H1 (cell line): ENCODE data around the gene CHST2. TPM values are rescaled to one million over a fixed set of nuclear protein-coding genes. Genes with fewer than 3 reads are reported as not detected.

Experiments
- CTCF ChIA-PET: fragments of 300-600 bp; sonication (Branson Sonifier 250); formaldehyde crosslinking; loops from one replicate; lab custom pipeline; 2021; ENCODE audit not compliant: partially characterized antibody; lab: Charles Lee
- POLR2A ChIA-PET: fragments of 300-600 bp; sonication (Branson Sonifier 250); formaldehyde crosslinking; loops from one replicate; lab custom pipeline; 2021; ENCODE audit warnings: inconsistent platforms; ENCODE audit not compliant: partially characterized antibody; lab: Charles Lee
- DNase-seq, 2 experiments: peaks; one replicate each; pipeline versions ENCODE4 v3.0.0 to v3.0.0-alpha.2; 2010 to 2022; ENCODE audit warnings: low spot score in 2 of 2, low read depth in 1 of 2, mixed read lengths in 1 of 2
- FAIRE-seq: peaks from 2 replicates; lab custom pipeline; 2011; peaks lifted over from hg19 to GRCh38; lab: Jason Lieb, UNC
- H2AFZ ChIP-seq: 2 replicates; pipeline ENCODE4 v1.8.1; 2012; ENCODE audit warnings: low read length, inconsistent platforms
- H2AK5ac ChIP-seq: 2 replicates; pipeline ENCODE4 v1.6.1; 2013; ENCODE audit warnings: low read depth, low read length
- H2BK120ac ChIP-seq: replicated peaks from 2 replicates; pipeline ENCODE3; 2013; ENCODE audit warnings: low read depth, low read length, inconsistent platforms
- H2BK12ac ChIP-seq: 2 replicates; pipeline ENCODE4 v1.6.1; 2013; ENCODE audit warnings: low read depth, low read length
- H2BK15ac ChIP-seq: 2 replicates; pipeline ENCODE4 v1.6.1; 2013; ENCODE audit warnings: low read length
- H2BK20ac ChIP-seq: 2 replicates; pipeline ENCODE4 v1.6.1; 2013; ENCODE audit warnings: low read length
- H2BK5ac ChIP-seq: 2 replicates; pipeline ENCODE4 v1.6.1; 2013; ENCODE audit warnings: low read depth, low read length
- H3K14ac ChIP-seq: 2 replicates; pipeline ENCODE4 v1.6.1; 2013; ENCODE audit warnings: inconsistent platforms; ENCODE audit not compliant: insufficient read length
- H3K18ac ChIP-seq: 2 replicates; pipeline ENCODE4 v1.6.1; 2013; ENCODE audit warnings: low read length; ENCODE audit errors: extremely low read depth
- H3K23ac ChIP-seq: 2 replicates; pipeline ENCODE4 v1.6.1; 2013; ENCODE audit warnings: inconsistent platforms; ENCODE audit not compliant: insufficient read length
- H3K23me2 ChIP-seq: 2 replicates; pipeline ENCODE4 v1.6.1; 2013; ENCODE audit warnings: low read depth, low read length
- H3K27ac ChIP-seq: 2 replicates; pipeline ENCODE4 v1.6.1; 2011; ENCODE audit warnings: low read depth, low read length, inconsistent platforms
- H3K27me3 ChIP-seq, 4 experiments: replicated peaks in 1 of 4; 1 replicate in 1 of 4; 2 replicates in 3 of 4; pipeline versions ENCODE4 v1.6.1 to v1.8.1; 2011 to 2013; ENCODE audit warnings: low read length in 3 of 4, mild to moderate bottlenecking in 3 of 4, inconsistent platforms in 2 of 4, mixed read lengths in 2 of 4, moderate library complexity in 1 of 4; ENCODE audit not compliant: control insufficient read depth in 3 of 4, insufficient read depth in 3 of 4; ENCODE audit errors: extremely low read depth in 1 of 4
- H3K36me3 ChIP-seq, 4 experiments: 2 replicates each; pipeline versions ENCODE4 v1.6.1 to v1.8.1; 2011 to 2013; ENCODE audit warnings: mild to moderate bottlenecking in 4 of 4, low read length in 3 of 4, moderate library complexity in 2 of 4, control low read depth in 1 of 4, inconsistent platforms in 1 of 4; ENCODE audit not compliant: insufficient read depth in 4 of 4, control insufficient read depth in 2 of 4
- H3K4ac ChIP-seq: replicated peaks from 2 replicates; pipeline ENCODE3; 2013; ENCODE audit warnings: low read length, low read depth, mixed read lengths, inconsistent platforms; ENCODE audit not compliant: insufficient read length
- H3K4me1 ChIP-seq, 4 experiments: replicated peaks in 1 of 4; 1 replicate in 1 of 4; 2 replicates in 3 of 4; pipeline versions ENCODE4 v1.6.1 to v1.8.1; 2011 to 2013; ENCODE audit warnings: low read length in 3 of 4, inconsistent platforms in 2 of 4, mixed read lengths in 1 of 4; ENCODE audit not compliant: insufficient read depth in 4 of 4, control insufficient read depth in 3 of 4
- H3K4me2 ChIP-seq, 2 experiments: 2 replicates each; pipeline versions ENCODE4 v1.6.1 to v1.8.1; 2011 to 2013; ENCODE audit warnings: low read depth in 2 of 2, low read length in 2 of 2, control low read depth in 1 of 2, inconsistent platforms in 1 of 2, mild to moderate bottlenecking in 1 of 2; ENCODE audit not compliant: insufficient read depth in 1 of 2
- H3K4me3 ChIP-seq, 4 experiments: fragments of 200-600, 300-600 bp in 1 of 4; sonication (generic), shearing (Covaris generic), sonication (Bioruptor Twin) in 1 of 4; 2 replicates each; pipeline versions ENCODE4 v1.5.1 to v1.8.1; 2011 to 2016; ENCODE audit warnings: low read length in 4 of 4, low read depth in 3 of 4, control low read depth in 2 of 4, inconsistent platforms in 2 of 4, mild to moderate bottlenecking in 2 of 4, mixed read lengths in 1 of 4, moderate library complexity in 1 of 4; ENCODE audit not compliant: insufficient read depth in 2 of 4; ENCODE audit errors: extremely low read depth in 1 of 4
- H3K56ac ChIP-seq: replicated peaks from 2 replicates; pipeline ENCODE3; 2013; ENCODE audit warnings: low read depth, mild to moderate bottlenecking, mixed read lengths, low read length, inconsistent platforms; ENCODE audit not compliant: insufficient read length
- H3K79me1 ChIP-seq: 2 replicates; pipeline ENCODE4 v1.6.1; 2013; ENCODE audit warnings: low read depth, low read length, control low read depth
- H3K79me2 ChIP-seq, 2 experiments: 2 replicates each; pipeline versions ENCODE4 v1.6.1 to v1.8.1; 2012 to 2013; ENCODE audit warnings: low read length in 2 of 2, mild to moderate bottlenecking in 2 of 2, inconsistent platforms in 1 of 2; ENCODE audit not compliant: insufficient read depth in 2 of 2, control insufficient read depth in 1 of 2
- H3K9ac ChIP-seq, 4 experiments: replicated peaks in 1 of 4; 1 replicate in 1 of 4; 2 replicates in 3 of 4; pipeline versions ENCODE4 v1.6.1 to v1.8.1; 2011 to 2013; ENCODE audit warnings: low read depth in 3 of 4, low read length in 3 of 4, control low read depth in 2 of 4, mild to moderate bottlenecking in 2 of 4, moderate library complexity in 2 of 4, inconsistent platforms in 1 of 4; ENCODE audit errors: extremely low read depth in 1 of 4
- H3K9me3 ChIP-seq, 2 experiments: 2 replicates each; pipeline versions ENCODE4 v1.6.1 to v1.8.1; 2012 to 2013; ENCODE audit warnings: mild to moderate bottlenecking in 2 of 2, moderate library complexity in 2 of 2, control low read depth in 1 of 2, inconsistent platforms in 1 of 2, low read depth in 1 of 2, low read length in 1 of 2, mixed read lengths in 1 of 2; ENCODE audit not compliant: insufficient read depth in 2 of 2
- H4K20me1 ChIP-seq, 2 experiments: replicated peaks in 1 of 2; 2 replicates each; pipeline versions ENCODE3 to v1.8.1; 2011 to 2013; ENCODE audit warnings: inconsistent platforms in 2 of 2, low read length in 2 of 2, mild to moderate bottlenecking in 1 of 2; ENCODE audit not compliant: insufficient read depth in 2 of 2, control insufficient read depth in 1 of 2
- H4K5ac ChIP-seq: 2 replicates; pipeline ENCODE4 v1.6.1; 2013; ENCODE audit warnings: low read length, low read depth, mixed read lengths, inconsistent platforms; ENCODE audit not compliant: insufficient read length
- H4K8ac ChIP-seq: 2 replicates; pipeline ENCODE4 v1.8.0; 2013; ENCODE audit warnings: mild to moderate bottlenecking, moderate library complexity, low read length, inconsistent platforms; ENCODE audit not compliant: insufficient read depth; ENCODE audit errors: extremely low read depth
- H4K91ac ChIP-seq: replicated peaks from 2 replicates; pipeline ENCODE3; 2013; ENCODE audit warnings: low read length, mixed read lengths, inconsistent platforms; ENCODE audit not compliant: insufficient read length
- CEBPB ChIP-seq: IDR thresholded peaks from 2 replicates; pipeline ENCODE4 v1.6.1; 2012; ENCODE audit warnings: low read depth, low read length
- EGR1 ChIP-seq: IDR thresholded peaks from 2 replicates; pipeline ENCODE4 v1.6.1; 2011; ENCODE audit warnings: low read depth, low read length, borderline replicate concordance
- HDAC2 ChIP-seq, 2 experiments: fragments of 300-600 bp in 1 of 2; sonication (generic) in 1 of 2; IDR thresholded peaks; 2 replicates each; pipeline ENCODE4 v1.6.1; 2011 to 2012; ENCODE audit warnings: low read depth in 2 of 2, low read length in 2 of 2, mild to moderate bottlenecking in 2 of 2, moderate library complexity in 2 of 2, borderline replicate concordance in 1 of 2, inconsistent platforms in 1 of 2
- MAFK ChIP-seq: IDR thresholded peaks from 2 replicates; pipeline ENCODE4 v1.6.1; 2012; ENCODE audit warnings: low read depth, mild to moderate bottlenecking, improper control_type of control experiment, low read length
- SAP30 ChIP-seq: fragments of 300-600 bp; sonication (generic); IDR thresholded peaks from 2 replicates; pipeline ENCODE4 v1.7.1; 2012; ENCODE audit warnings: low read length, moderate library complexity, mild to moderate bottlenecking, inconsistent platforms; ENCODE audit not compliant: insufficient read depth, insufficient replicate concordance
- SIRT6 ChIP-seq: IDR thresholded peaks from one replicate; pipeline ENCODE4 v1.7.1; 2012; ENCODE audit warnings: low read length, inconsistent platforms
- SP4 ChIP-seq: IDR thresholded peaks from 2 replicates; pipeline ENCODE4 v1.6.1; 2012; ENCODE audit warnings: low read length, inconsistent platforms
- TAF7 ChIP-seq: optimal IDR thresholded peaks from 2 replicates; pipeline ENCODE3; 2011; ENCODE audit warnings: low read depth, mild to moderate bottlenecking, inconsistent platforms, low read length, moderate library complexity, borderline replicate concordance
- WGBS, 2 experiments: shearing (Covaris generic) in 1 of 2; methylation state at CpG; one replicate each; pipeline versions ENCODE4 v1.1.6 to v1.1.7; 2013 to 2015; ENCODE audit warnings: low lambda C conversion rate in 2 of 2, mixed read lengths in 2 of 2, inconsistent platforms in 1 of 2, low coverage in 1 of 2, missing lambda C conversion rate in 1 of 2; ENCODE audit not compliant: insufficient replicate concordance in 2 of 2, insufficient coverage in 1 of 2, insufficient read length in 1 of 2; ENCODE audit errors: extremely low coverage in 1 of 2, missing lambda C conversion rate in 1 of 2; 5-methylcytosine and 5-hydroxymethylcytosine counted together
- polyA plus RNA-seq, 7 experiments: library from polyadenylated mRNA; depleted of rRNA in 3 of 7; stranded (reverse) in 5 of 7; unstranded in 2 of 7; fragments of >200 nt in 5 of 7; fragments of 200-250 nt in 2 of 7; gene quantifications; 1 replicate in 5 of 7; 2 replicates in 1 of 7; 4 replicates in 1 of 7; pipeline versions ENCODE4 v1.2.1 to v1.2.3, GENCODE V29; 2011 to 2013; ENCODE audit warnings: missing spikeins in 2 of 7, mixed read lengths in 2 of 7
- total RNA-seq: library from RNA; stranded (reverse); fragmentation: NEBNext Ultra II Directional; extraction: Animal tissue kit (Norgen Biotek cat#: 25700); gene quantifications from 2 replicates; pipeline ENCODE4 v1.2.1, GENCODE V29; 2021

The CHST2 gene
- total and polyA plus RNA-seq, 2 of the 8 experiments (the other 6 are each of a cell fraction or from before 2014, with no cell fraction given) = 3.2 to 15.1 TPM

DNA sequence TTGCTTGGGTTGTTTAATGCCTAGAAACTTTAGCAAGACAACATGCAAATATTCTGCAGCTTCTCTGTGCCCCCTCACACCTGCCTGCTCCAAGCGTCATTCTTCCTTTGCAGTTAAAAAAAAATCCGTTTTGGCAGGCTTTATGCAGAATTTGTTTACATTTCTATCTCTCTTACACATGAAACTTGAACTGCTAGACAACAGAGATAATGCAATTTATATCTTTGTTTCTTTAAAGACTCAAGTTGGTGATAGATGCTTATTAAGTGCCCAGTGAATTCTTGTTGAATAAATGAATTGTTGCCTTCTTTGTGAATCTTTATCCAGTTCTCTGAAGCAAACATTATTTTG is 53.2 kb downstream of the CHST2 start:
- H4K8ac ChIP-seq = no peak overlapping the region
- H2AFZ ChIP-seq = no peak overlapping the region
- POLR2A ChIA-PET = no interaction called here
- no peak overlapping the region for H3K4ac ChIP-seq
- no peak overlapping the region for H3K18ac ChIP-seq
- no peaks in the 10 kb centered on the region for H3K36me3 ChIP-seq
- no peak for FAIRE-seq
- no peak overlapping the region for H3K27ac ChIP-seq
- H4K20me1 ChIP-seq = no peaks in the 10 kb centered on the region
- no peaks in the 10 kb centered on the region for H3K23me2 ChIP-seq
- H4K5ac ChIP-seq = no peak overlapping the region
- TF ChIP-seq CEBPB (no peak), HDAC2 (IDR thresholded peaks at IDR 0.05; ENCODE audit: borderline replicate concordance in 1 of 2, low read depth in 2 of 2, low read length in 2 of 2) (no peak), SIRT6 (no peak), EGR1 (no peak), SAP30 (no peak), TAF7 (no peak), MAFK (no peak), SP4 (no peak)
- TF ChIP-seq, all 59 proteins: peak for 0
- Histone ChIP-seq H2BK12ac (no peak overlapping the region), H3K4me1 (no peaks in the 10 kb centered on the region), H4K91ac (no peak overlapping the region), H3K79me2 (no peaks in the 10 kb centered on the region), H3K23ac (no peak overlapping the region), H2BK5ac (no peak overlapping the region), H3K56ac (no peak overlapping the region), H3K9ac (no peak overlapping the region), H2BK120ac (no peak overlapping the region), H3K79me1 (no peaks in the 10 kb centered on the region), H3K14ac (no peak overlapping the region), H3K9me3 (peaks cover 0 to 8% of the 10 kb centered on the region in 2 experiments; a peak in 2 of 4 replicates), H3K27me3 (peaks cover 0 to 1% (median 0%) of the 10 kb centered on the region in 4 experiments; a peak in 1 of 7 replicates), H2BK15ac (no peak overlapping the region), H3K4me3 (no peak overlapping the region), H3K4me2 (no peak overlapping the region), H2AK5ac (no peak overlapping the region), H2BK20ac (no peak overlapping the region)
- WGBS, 2 experiments = 83% methylated on average over 2 of the region's 2 CpGs; no CpG with 5 or more reads in 1 of the 2 experiments
- CTCF ChIA-PET = no interaction called here
- no peak for DNase-seq
